Measurements from ENCODE around the gene TPI1.

The TPI1 gene

DNA sequence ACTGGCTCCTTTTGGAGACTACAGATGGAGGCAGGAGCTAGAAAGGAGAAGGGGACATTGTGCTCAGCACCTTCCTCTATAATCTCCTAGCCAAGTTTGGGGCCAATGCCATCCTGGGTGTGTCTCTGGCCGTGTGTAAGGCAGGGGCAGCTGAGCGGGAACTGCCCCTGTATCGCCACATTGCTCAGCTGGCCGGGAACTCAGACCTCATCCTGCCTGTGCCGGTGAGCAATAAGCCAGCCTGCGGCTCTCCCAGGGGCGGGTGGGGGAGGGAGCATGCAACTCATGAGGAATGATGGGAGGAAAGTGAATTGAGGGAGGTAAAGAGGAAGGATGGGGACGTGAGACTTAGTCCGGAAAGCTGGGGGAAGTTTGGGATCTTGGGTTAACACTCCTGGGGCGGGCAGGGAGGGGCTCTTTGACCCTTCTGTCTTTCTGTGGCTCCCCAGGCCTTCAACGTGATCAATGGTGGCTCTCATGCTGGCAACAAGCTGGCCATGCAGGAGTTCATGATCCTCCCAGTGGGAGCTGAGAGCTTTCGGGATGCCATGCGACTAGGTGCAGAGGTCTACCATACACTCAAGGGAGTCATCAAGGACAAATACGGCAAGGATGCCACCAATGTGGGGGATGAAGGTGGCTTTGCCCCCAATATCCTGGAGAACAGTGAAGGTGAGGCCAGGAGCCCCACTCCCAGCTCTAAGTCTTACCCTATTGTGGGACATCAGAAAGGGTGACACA is 50.3 kb downstream of the TPI1 start:
- Histone ChIP-seq H3K36me3 (ENCODE audit: insufficient read depth, low read length) (peaks cover 9% of the 10 kb centered on the region; the same call in 1 of the 2 replicates), H3K27ac (no peak overlapping the region), H3K9ac (ENCODE audit: insufficient read length) (no peak overlapping the region), H3K9me3 (ENCODE audit: low read depth, low read length) (no peaks in the 10 kb centered on the region), H3K4me3 (no peak overlapping the region)
- no peak for DNase-seq (ENCODE audit: low read depth, low spot score)
- TF ChIP-seq FOXP2 (optimal IDR thresholded peaks at IDR 0.05; ENCODE audit: control extremely low read depth, extremely low read length, insufficient read depth) (no peak), EZH2 (IDR thresholded peaks at IDR 0.05) (no peak), POLR2AphosphoS5 (IDR thresholded peaks at IDR 0.05; ENCODE audit: borderline replicate concordance, low read depth, low read length) (no peak)

DNA sequence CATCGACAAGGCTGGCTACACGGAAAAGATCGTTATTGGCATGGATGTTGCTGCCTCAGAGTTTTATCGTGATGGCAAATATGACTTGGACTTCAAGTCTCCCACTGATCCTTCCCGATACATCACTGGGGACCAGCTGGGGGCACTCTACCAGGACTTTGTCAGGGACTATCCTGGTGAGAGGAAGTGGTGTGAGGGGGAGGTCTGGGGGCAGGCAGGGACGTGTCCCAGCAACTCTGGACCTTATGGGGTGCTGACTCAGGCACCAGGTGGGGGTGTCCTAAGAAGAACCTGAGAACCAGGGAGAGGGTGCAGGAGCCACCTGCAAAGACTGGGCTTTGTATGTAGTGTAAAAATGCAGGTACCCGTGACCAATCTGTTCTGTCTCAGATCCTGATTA is 52.3 kb downstream of the TPI1 start:
- Histone ChIP-seq H3K27ac (no peak overlapping the region), H3K4me3 (no peak overlapping the region), H3K9me3 (ENCODE audit: low read depth, low read length) (no peaks in the 10 kb centered on the region), H3K36me3 (ENCODE audit: insufficient read depth, low read length) (peaks cover 9% of the 10 kb centered on the region; the same call in 1 of the 2 replicates), H3K9ac (ENCODE audit: insufficient read length) (no peak overlapping the region)
- no peak for DNase-seq (ENCODE audit: low read depth, low spot score)
- no peak for TF ChIP-seq FOXP2 (optimal IDR thresholded peaks at IDR 0.05; ENCODE audit: control extremely low read depth, extremely low read length, insufficient read depth)
- TF ChIP-seq POLR2AphosphoS5 (IDR thresholded peaks at IDR 0.05; ENCODE audit: borderline replicate concordance, low read depth, low read length), result no peak

Measured in SK-N-MC (cell line).